Tibial nerve (tissue), 3 donors: ENCODE data around the gene UNC79.

Experiments
- POLR2A ChIP-seq, 2 donors: fragments of 450-650 bp; IDR thresholded peaks; one replicate each; pipeline ENCODE4 v1.6.1; 2017; ENCODE audit warnings: antibody characterized with exemption in 2 of 2, mild to moderate bottlenecking in 2 of 2, moderate library complexity in 2 of 2
- TF ChIP-seq, protein P1 (sequence below), 5 experiments: fragments of 200-600 bp in 3 of 5; fragments of 450-650 bp in 2 of 5; sonication (generic) in 3 of 5; IDR thresholded peaks; one replicate each; pipeline ENCODE4 v1.5.1; 2016 to 2019; ENCODE audit warnings: antibody characterized with exemption in 5 of 5, mild to moderate bottlenecking in 3 of 5, moderate library complexity in 2 of 5

- TF ChIP-seq, protein P1, sequence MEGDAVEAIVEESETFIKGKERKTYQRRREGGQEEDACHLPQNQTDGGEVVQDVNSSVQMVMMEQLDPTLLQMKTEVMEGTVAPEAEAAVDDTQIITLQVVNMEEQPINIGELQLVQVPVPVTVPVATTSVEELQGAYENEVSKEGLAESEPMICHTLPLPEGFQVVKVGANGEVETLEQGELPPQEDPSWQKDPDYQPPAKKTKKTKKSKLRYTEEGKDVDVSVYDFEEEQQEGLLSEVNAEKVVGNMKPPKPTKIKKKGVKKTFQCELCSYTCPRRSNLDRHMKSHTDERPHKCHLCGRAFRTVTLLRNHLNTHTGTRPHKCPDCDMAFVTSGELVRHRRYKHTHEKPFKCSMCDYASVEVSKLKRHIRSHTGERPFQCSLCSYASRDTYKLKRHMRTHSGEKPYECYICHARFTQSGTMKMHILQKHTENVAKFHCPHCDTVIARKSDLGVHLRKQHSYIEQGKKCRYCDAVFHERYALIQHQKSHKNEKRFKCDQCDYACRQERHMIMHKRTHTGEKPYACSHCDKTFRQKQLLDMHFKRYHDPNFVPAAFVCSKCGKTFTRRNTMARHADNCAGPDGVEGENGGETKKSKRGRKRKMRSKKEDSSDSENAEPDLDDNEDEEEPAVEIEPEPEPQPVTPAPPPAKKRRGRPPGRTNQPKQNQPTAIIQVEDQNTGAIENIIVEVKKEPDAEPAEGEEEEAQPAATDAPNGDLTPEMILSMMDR (IDR thresholded peaks at IDR 0.05): no peak
- TF ChIP-seq POLR2A (IDR thresholded peaks at IDR 0.05): no peak
Observed at GRCh38 chr14:93757206-93757605, 326.5 kb downstream of the UNC79 start.
